HL-60 (cell line): ENCODE results near the gene SP2.

Experiments used
- DNase-seq, 2 experiments: peaks; one replicate each; pipeline ENCODE4 v3.0.0-alpha.2; 2010 to 2020; ENCODE audit warnings: low read depth in 1 of 2, low spot score in 1 of 2
- H3K27ac ChIP-seq: fragments of 250-450 bp; sonication (Bioruptor Pico); replicated peaks from 2 replicates; pipeline ENCODE4 v1.5.1; 2020; ENCODE audit warnings: mild to moderate bottlenecking, moderate library complexity
- H3K27me3 ChIP-seq: fragments of 250-450 bp; sonication (Bioruptor Pico); 2 replicates; pipeline ENCODE4 v1.5.1; 2021; ENCODE audit warnings: mild to moderate bottlenecking, moderate library complexity; ENCODE audit not compliant: insufficient read depth, poor library complexity, severe bottlenecking
- H3K4me3 ChIP-seq: replicated peaks from 2 replicates; pipeline ENCODE4 v1.5.1; 2011; ENCODE audit warnings: mild to moderate bottlenecking, control low read depth, low read length; ENCODE audit not compliant: insufficient read depth
- GABPA ChIP-seq: IDR thresholded peaks from 2 replicates; pipeline ENCODE4 v1.6.1; 2012; ENCODE audit warnings: low read depth
- POLR2AphosphoS5 ChIP-seq: IDR thresholded peaks from 2 replicates; pipeline ENCODE4 v1.6.1; 2012; ENCODE audit warnings: low read depth
- SPI1 ChIP-seq: IDR thresholded peaks from 2 replicates; pipeline ENCODE4 v1.6.1; 2012; ENCODE audit warnings: low read depth, mild to moderate bottlenecking, borderline replicate concordance
- TF ChIP-seq, protein P1 (sequence below): IDR thresholded peaks from one replicate; pipeline ENCODE4 v1.5.1; 2011; ENCODE audit warnings: low read length, control low read depth, inconsistent platforms; ENCODE audit not compliant: insufficient read depth
- TF ChIP-seq, protein P2 (sequence below): IDR thresholded peaks from 2 replicates; pipeline ENCODE4 v1.6.1; 2012; ENCODE audit warnings: low read depth; ENCODE audit not compliant: insufficient replicate concordance

Gene SP2

DNA sequence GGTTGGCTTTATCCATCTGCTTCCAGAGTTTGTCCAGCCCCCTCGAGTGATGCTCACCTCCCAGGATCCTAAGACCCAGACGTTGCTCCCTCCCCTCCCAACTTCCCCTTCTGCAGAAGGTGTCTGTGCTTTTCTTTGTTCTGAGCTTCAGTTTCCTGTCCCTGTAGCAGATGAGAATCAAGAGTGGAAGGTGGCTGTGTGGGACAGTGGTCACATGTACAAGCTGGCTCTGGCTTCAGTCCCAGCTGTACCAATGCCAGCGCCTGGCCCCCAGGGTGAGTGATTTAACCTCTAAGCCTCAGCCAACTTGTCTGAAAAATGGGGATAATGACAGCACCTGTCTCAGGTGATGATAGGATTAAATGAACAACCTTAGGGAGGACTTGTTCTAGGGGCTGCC, 53.9 kb downstream of the SP2 start:
- no peak overlapping the region for H3K27ac ChIP-seq
- H3K4me3 ChIP-seq = no peak overlapping the region
- H3K27me3 ChIP-seq = no peaks in the 10 kb centered on the region
- peak in 1 of 2 experiments; percentile 47 for DNase-seq
- peak; percentile 8; the same call in 1 of the 2 replicates for TF ChIP-seq SPI1
- no peak for TF ChIP-seq GABPA

DNA sequence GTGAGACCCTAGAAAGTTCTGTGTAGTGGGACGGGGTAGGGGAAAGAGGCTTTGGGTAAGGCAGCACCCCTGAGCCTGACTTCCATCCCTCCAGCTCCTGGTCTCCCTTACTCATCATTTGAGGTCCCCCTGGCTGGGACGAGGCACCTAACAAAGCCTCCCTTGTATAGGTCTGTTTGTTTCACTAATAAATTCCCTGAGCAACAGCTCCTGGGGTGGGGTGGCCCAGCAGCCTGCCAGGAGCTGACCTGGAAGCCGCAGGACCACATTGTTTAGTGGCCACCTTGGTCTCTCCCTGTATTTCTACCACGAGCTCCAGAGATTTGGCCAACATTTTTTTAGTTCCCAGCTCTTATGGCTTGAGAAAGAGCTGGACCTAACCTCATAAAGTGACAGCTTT, 54.4 kb downstream of the SP2 start:
- Histone ChIP-seq H3K27ac (no peak overlapping the region), H3K4me3 (no peak overlapping the region), H3K27me3 (no peaks in the 10 kb centered on the region)
- no peak for DNase-seq
- TF ChIP-seq, protein P1, sequence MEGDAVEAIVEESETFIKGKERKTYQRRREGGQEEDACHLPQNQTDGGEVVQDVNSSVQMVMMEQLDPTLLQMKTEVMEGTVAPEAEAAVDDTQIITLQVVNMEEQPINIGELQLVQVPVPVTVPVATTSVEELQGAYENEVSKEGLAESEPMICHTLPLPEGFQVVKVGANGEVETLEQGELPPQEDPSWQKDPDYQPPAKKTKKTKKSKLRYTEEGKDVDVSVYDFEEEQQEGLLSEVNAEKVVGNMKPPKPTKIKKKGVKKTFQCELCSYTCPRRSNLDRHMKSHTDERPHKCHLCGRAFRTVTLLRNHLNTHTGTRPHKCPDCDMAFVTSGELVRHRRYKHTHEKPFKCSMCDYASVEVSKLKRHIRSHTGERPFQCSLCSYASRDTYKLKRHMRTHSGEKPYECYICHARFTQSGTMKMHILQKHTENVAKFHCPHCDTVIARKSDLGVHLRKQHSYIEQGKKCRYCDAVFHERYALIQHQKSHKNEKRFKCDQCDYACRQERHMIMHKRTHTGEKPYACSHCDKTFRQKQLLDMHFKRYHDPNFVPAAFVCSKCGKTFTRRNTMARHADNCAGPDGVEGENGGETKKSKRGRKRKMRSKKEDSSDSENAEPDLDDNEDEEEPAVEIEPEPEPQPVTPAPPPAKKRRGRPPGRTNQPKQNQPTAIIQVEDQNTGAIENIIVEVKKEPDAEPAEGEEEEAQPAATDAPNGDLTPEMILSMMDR = no peak
- TF ChIP-seq GABPA (no peak), SPI1 (no peak), POLR2AphosphoS5 (no peak)
- TF ChIP-seq, protein P2, sequence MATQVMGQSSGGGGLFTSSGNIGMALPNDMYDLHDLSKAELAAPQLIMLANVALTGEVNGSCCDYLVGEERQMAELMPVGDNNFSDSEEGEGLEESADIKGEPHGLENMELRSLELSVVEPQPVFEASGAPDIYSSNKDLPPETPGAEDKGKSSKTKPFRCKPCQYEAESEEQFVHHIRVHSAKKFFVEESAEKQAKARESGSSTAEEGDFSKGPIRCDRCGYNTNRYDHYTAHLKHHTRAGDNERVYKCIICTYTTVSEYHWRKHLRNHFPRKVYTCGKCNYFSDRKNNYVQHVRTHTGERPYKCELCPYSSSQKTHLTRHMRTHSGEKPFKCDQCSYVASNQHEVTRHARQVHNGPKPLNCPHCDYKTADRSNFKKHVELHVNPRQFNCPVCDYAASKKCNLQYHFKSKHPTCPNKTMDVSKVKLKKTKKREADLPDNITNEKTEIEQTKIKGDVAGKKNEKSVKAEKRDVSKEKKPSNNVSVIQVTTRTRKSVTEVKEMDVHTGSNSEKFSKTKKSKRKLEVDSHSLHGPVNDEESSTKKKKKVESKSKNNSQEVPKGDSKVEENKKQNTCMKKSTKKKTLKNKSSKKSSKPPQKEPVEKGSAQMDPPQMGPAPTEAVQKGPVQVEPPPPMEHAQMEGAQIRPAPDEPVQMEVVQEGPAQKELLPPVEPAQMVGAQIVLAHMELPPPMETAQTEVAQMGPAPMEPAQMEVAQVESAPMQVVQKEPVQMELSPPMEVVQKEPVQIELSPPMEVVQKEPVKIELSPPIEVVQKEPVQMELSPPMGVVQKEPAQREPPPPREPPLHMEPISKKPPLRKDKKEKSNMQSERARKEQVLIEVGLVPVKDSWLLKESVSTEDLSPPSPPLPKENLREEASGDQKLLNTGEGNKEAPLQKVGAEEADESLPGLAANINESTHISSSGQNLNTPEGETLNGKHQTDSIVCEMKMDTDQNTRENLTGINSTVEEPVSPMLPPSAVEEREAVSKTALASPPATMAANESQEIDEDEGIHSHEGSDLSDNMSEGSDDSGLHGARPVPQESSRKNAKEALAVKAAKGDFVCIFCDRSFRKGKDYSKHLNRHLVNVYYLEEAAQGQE = no peak

DNA sequence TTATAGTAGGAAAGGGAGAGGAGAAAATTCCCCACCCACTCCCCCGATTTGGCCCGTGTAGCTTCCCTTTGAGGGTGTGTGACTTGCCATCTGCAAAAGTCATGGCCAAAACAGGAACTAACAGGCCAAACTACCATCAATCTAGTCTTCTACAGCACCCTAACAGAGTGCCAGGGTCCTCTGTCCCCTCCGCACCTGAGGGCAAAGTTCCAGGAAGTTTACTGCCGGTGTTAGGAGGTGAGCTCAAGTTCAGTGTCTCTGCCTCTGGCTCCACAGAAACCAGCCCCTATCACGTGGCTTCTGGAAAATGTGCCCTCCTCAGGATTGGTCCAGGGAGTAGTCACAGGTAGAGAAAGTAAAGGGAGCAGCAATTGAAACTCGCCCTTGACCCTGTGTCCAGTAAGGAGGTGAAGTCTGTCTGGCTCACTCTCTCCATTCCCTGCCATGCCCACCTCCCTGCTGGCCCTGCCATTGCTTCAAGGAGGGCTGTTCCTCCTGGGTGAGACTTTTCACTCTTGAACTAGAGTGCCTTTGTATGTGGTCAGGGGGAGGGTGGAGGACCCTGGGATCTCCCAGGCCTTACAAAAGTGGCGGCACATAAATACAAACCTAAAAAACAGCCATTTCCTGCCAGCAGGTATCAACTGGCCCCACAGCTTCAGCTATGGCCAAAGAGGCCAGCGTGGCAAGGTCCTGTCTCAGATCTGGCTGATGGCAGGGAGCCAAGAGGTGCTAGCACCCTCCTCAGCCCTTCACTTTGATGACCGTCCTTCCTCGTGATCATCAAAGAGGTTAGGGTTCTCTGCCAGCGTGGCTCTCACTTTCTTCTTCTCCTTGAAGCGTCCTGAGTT, 56.4 kb downstream of the SP2 start:
- H3K27ac ChIP-seq = no peak overlapping the region

More for the DNA sequence above, 56.4 kb downstream of the SP2 start:
- TF ChIP-seq GABPA = no peak
- TF ChIP-seq, protein P2 = no peak
- TF ChIP-seq SPI1 = no peak
- no peak for TF ChIP-seq POLR2AphosphoS5
- TF ChIP-seq, protein P1 = no peak
- Histone ChIP-seq H3K27me3 (no peaks in the 10 kb centered on the region), H3K4me3 (no peak overlapping the region)
- no peak for DNase-seq
